Kidney (tissue), 14 donors: ENCODE results near the gene FCSK. TPM values are rescaled to one million over a fixed set of nuclear protein-coding genes. Genes with fewer than 3 reads are reported as not detected.

Experiments used
- DNase-seq, 5 donors: peaks; one replicate each; pipeline ENCODE4 v3.0.0-alpha.2; 2013 to 2020
- FAIRE-seq: peaks from 2 replicates; lab custom pipeline; 2012; peaks lifted over from hg19 to GRCh38; lab: Jason Lieb, UNC
- H3K27ac ChIP-seq, 2 donors: one replicate each; pipeline ENCODE4 v1.7.0; 2013; ENCODE audit warnings: low read depth in 2 of 2, low read length in 2 of 2, inconsistent platforms in 1 of 2
- H3K27me3 ChIP-seq: one replicate; pipeline ENCODE4 v1.7.1; 2013; ENCODE audit warnings: low read length, inconsistent platforms; ENCODE audit not compliant: control insufficient read depth, insufficient read depth
- H3K36me3 ChIP-seq, 3 donors: one replicate each; pipeline versions ENCODE4 v1.7.0 to v1.7.1; 2013; ENCODE audit warnings: low read length in 3 of 3, control low read depth in 1 of 3, inconsistent platforms in 1 of 3; ENCODE audit not compliant: insufficient read depth in 3 of 3, control insufficient read depth in 2 of 3
- H3K4me1 ChIP-seq, 3 donors: one replicate each; pipeline versions ENCODE4 v1.7.0 to v1.7.1; 2013; ENCODE audit warnings: low read length in 3 of 3, inconsistent platforms in 1 of 3, low read depth in 1 of 3; ENCODE audit not compliant: control insufficient read depth in 2 of 3, insufficient read depth in 2 of 3
- H3K4me3 ChIP-seq, 3 donors: one replicate each; pipeline versions ENCODE4 v1.7.0 to v1.8.1; 2013; ENCODE audit warnings: low read length in 3 of 3, control low read depth in 1 of 3, inconsistent platforms in 1 of 3
- H3K9ac ChIP-seq, 3 donors: one replicate each; pipeline versions ENCODE4 v1.7.0 to v1.7.1; 2013; ENCODE audit warnings: low read length in 3 of 3, control low read depth in 1 of 3, inconsistent platforms in 1 of 3
- H3K9me3 ChIP-seq, 3 donors: one replicate each; pipeline versions ENCODE4 v1.7.0 to v1.7.1; 2013; ENCODE audit warnings: low read length in 3 of 3, control low read depth in 1 of 3, inconsistent platforms in 1 of 3; ENCODE audit not compliant: control insufficient read depth in 2 of 3, insufficient read depth in 1 of 3
- intact Hi-C: fragments of 100-400 bp; cut with DNase I; formaldehyde crosslinking; loops from one replicate; pipeline ENCODE4 v1.11.1; 2022
- polyA plus RNA-seq: library from polyadenylated mRNA; stranded (reverse); fragments of 350-450 nt; fragmentation: Illumina TruSeq; extraction: RNeasy Lipid Tissue Mini Kit (QIAGEN cat#74804); gene quantifications from one replicate; pipeline ENCODE4 v1.2.3, GENCODE V29; 2014; ENCODE audit warnings: low read depth, low replicate concordance; ENCODE audit not compliant: insufficient read depth
- total RNA-seq: library from RNA; stranded (reverse); fragmentation: NEBNext Ultra II Directional; extraction: Animal tissue kit (Norgen Biotek cat#: 25700); gene quantifications from one replicate; pipeline ENCODE4 v1.2.1, GENCODE V29; 2021
- TF ChIP-seq, protein P1 (sequence below): IDR thresholded peaks from 3 replicates; pipeline ENCODE4 v1.5.1; 2012; ENCODE audit warnings: mild to moderate bottlenecking, moderate library complexity, borderline replicate concordance; ENCODE audit not compliant: insufficient read depth; ENCODE audit errors: extremely low read depth
- donor health status: control.
- donor health status: control.
- donor health status: control.
- donor health status: control.
- donor health status: control.
- donor health status: DM: yes; HTN: yes; CAD: no.
- donor health status: Normal renal cell carcinoma (clear cell type).

The FCSK gene
- total and polyA plus RNA-seq, 2 donors from 2014 or later: 18.7 to 32.5 TPM

DNA sequence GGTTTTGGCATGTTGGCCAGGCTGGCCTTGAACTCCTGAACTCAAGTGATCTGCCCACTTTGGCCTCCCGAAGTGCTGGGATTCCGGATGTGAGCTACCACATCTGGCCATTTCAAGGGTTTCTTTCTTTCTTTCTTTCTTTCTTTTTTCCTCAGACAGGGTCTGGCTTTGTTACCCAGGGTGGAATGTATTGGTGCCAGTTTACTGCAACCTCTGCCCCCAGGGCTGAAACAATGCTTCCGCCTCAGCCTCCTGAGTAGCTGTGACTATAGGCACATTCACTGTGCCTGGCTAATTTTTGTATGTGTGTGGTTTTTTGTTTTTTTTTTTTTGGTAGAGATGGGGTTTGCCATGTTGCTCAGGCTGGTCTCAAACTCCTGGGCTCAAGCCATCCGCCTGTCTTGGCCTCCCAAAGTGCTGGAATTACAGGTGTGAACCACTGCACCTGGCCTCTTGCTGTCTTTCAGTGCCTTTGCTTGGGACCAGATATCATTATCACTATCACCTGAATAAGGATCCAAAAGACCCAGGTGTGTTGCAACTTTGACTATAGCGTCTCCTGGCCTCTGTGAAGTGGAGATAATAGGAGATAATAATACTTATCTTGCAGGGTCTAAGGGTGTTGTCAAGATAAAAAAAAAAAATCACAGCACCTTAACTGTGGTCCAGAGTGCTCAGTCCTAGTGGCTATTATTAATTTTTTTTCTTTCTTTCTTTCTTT lies 3.2 kb downstream of the FCSK start:
- no peaks in the 10 kb centered on the region for H3K27me3 ChIP-seq
- H3K4me3 ChIP-seq: no peak overlapping the region
- peaks cover 0 to 11% (median 5%) of the 10 kb centered on the region in 3 donors for H3K4me1 ChIP-seq
- no peaks in the 10 kb centered on the region for H3K9me3 ChIP-seq
- DNase-seq: no peak
- FAIRE-seq: no peak
- TF ChIP-seq, protein P1, sequence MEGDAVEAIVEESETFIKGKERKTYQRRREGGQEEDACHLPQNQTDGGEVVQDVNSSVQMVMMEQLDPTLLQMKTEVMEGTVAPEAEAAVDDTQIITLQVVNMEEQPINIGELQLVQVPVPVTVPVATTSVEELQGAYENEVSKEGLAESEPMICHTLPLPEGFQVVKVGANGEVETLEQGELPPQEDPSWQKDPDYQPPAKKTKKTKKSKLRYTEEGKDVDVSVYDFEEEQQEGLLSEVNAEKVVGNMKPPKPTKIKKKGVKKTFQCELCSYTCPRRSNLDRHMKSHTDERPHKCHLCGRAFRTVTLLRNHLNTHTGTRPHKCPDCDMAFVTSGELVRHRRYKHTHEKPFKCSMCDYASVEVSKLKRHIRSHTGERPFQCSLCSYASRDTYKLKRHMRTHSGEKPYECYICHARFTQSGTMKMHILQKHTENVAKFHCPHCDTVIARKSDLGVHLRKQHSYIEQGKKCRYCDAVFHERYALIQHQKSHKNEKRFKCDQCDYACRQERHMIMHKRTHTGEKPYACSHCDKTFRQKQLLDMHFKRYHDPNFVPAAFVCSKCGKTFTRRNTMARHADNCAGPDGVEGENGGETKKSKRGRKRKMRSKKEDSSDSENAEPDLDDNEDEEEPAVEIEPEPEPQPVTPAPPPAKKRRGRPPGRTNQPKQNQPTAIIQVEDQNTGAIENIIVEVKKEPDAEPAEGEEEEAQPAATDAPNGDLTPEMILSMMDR: no peak
- intact Hi-C loops: no loop called here
- H3K27ac ChIP-seq: no peak overlapping the region
- H3K9ac ChIP-seq: no peak overlapping the region
- no peaks in the 10 kb centered on the region for H3K36me3 ChIP-seq

- Histone ChIP-seq H3K9me3 (no peaks in the 10 kb centered on the region), H3K9ac (no peak overlapping the region), H3K36me3 (peaks cover 0 to 14% (median 4%) of the 10 kb centered on the region in 3 donors), H3K4me3 (no peak overlapping the region), H3K4me1 (peaks cover 0 to 7% (median 2%) of the 10 kb centered on the region in 3 donors), H3K27me3 (no peaks in the 10 kb centered on the region), H3K27ac (no peak overlapping the region)
- FAIRE-seq (no peak), DNase-seq (peak in 4 of 5 donors; percentile 65 to 84 (median 75))
- TF ChIP-seq, protein P1: no peak
- intact Hi-C loops: no loop called here
These were observed 6.4 kb downstream of the FCSK start for GRCh38 chr16:70460737-70461261.

GRCh38 chr16:70463235-70463634 lies 8.8 kb downstream of the FCSK start:
- H3K27ac ChIP-seq: no peak overlapping the region

More at GRCh38 chr16:70463235-70463634, 8.8 kb downstream of the FCSK start:
- H3K4me1 ChIP-seq: no peaks in the 10 kb centered on the region
- FAIRE-seq (no peak), DNase-seq (no peak)
- H3K9ac ChIP-seq: no peak overlapping the region
- H3K36me3 ChIP-seq: peaks cover 0 to 14% (median 4%) of the 10 kb centered on the region in 3 donors
- H3K4me3 ChIP-seq: no peak overlapping the region
- intact Hi-C loops: no loop called here
- H3K9me3 ChIP-seq: no peaks in the 10 kb centered on the region
- TF ChIP-seq, protein P1: no peak
- H3K27me3 ChIP-seq: no peaks in the 10 kb centered on the region
